GM19324 (cell line): ENCODE measurements around the gene LRIG3.
"Not testable (repeated sequence)": the region's sequence is repeated elsewhere in the genome, so short reads cannot be mapped to it uniquely, and the experiment has no call there.

Experiments used
- ATAC-seq: cut with Tn5 transposase; IDR thresholded peaks from one replicate; pipeline ENCODE4 v1.9.1; 2021; ENCODE audit warnings: mild to moderate bottlenecking, moderate library complexity; ENCODE audit not compliant: unreplicated experiment, low FRiP score

LRIG3 gene, protein sequence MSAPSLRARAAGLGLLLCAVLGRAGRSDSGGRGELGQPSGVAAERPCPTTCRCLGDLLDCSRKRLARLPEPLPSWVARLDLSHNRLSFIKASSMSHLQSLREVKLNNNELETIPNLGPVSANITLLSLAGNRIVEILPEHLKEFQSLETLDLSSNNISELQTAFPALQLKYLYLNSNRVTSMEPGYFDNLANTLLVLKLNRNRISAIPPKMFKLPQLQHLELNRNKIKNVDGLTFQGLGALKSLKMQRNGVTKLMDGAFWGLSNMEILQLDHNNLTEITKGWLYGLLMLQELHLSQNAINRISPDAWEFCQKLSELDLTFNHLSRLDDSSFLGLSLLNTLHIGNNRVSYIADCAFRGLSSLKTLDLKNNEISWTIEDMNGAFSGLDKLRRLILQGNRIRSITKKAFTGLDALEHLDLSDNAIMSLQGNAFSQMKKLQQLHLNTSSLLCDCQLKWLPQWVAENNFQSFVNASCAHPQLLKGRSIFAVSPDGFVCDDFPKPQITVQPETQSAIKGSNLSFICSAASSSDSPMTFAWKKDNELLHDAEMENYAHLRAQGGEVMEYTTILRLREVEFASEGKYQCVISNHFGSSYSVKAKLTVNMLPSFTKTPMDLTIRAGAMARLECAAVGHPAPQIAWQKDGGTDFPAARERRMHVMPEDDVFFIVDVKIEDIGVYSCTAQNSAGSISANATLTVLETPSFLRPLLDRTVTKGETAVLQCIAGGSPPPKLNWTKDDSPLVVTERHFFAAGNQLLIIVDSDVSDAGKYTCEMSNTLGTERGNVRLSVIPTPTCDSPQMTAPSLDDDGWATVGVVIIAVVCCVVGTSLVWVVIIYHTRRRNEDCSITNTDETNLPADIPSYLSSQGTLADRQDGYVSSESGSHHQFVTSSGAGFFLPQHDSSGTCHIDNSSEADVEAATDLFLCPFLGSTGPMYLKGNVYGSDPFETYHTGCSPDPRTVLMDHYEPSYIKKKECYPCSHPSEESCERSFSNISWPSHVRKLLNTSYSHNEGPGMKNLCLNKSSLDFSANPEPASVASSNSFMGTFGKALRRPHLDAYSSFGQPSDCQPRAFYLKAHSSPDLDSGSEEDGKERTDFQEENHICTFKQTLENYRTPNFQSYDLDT

GRCh38 chr12:58920102-58920960 is at the start of gene LRIG3:
TSS of gene LRIG3 (minus strand) at chr12:58920504. CDS start at chr12:58920235, 269 bp downstream.
- ATAC-seq, result peak; percentile 99

DNA sequence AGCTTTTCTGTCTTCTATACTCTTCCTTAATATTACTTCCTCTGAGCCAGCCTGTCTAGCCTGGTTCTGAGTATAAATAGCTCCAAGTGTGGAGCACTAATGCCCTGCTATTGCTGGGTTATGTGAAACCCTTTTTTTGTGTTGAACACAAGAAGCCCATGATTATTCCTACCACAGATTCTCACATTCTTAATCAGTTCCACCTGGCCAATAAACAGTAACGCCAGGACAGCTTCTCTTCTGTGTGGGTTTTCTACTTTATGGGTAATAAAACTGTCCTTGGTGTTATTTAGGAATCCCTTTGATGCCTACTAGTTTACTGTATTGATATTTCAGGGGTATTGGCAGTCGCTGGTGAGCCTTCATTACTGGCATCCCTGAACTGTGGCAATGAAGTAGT is 48.9 kb upstream of the LRIG3 start:
- no peak for ATAC-seq

- ATAC-seq, result no peak
Observed at GRCh38 chr12:58967561-58967960, 47.3 kb upstream of the LRIG3 start.

DNA sequence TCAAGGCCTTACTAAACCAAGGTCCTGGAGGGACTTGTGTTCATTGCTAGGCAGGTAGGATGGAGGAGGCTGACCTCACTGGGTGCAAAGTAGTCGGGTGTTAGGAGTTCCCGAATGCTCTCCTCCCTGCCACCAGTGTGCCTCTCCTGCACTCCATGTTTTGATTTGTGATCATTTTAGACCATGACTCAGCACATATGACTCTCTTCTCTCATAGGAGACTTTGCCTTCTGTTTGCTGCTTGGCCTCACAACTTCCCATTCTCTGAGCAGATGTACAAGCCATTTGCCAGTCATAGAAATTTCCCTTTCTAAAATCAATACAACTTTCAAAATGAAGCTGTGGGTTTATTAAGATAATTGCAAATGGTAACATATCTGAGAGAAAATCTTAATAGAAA is 46.6 kb upstream of the LRIG3 start:
- no peak for ATAC-seq

- no peak for ATAC-seq
Observed at GRCh38 chr12:58965568-58965967, 45.3 kb upstream of the LRIG3 start.

DNA sequence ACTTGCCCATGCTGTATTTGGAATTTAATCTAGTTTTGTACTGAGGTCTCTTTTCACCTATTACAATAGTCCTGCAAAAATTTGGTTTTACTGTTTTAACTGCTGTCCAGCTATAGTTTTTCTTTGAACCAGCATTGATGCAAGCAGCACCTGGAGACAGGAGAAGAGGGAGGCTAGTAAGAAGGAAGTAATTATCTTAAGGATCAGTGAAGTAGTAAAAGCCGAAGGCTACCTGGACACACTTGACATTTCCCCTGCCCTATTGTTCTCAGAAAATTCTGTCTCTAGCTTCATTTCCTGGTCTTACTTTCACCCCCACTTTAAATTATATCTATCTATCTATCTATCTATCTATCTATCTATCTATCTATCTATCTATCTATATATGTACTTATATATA is 43.5 kb upstream of the LRIG3 start:
- no peak for ATAC-seq

DNA sequence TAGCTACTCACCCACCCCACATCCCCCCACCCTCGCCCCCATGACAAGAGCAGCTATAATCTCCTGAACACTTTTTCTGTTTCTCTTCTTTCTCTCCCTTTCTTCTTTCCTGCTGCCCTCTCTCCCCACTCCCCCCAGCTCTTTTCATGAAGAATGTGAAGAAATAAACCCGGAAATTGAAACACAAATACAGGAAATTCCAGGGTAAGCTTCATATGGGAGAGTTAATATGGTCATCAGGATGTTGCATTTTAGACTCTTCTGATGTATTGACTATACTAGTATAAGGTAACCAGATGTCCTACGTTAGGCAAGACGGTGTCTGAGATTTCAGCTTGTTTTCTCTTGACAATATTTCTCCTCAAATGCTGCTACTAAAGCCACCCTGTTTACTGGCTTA is 41.6 kb upstream of the LRIG3 start:
- no peak for ATAC-seq

DNA sequence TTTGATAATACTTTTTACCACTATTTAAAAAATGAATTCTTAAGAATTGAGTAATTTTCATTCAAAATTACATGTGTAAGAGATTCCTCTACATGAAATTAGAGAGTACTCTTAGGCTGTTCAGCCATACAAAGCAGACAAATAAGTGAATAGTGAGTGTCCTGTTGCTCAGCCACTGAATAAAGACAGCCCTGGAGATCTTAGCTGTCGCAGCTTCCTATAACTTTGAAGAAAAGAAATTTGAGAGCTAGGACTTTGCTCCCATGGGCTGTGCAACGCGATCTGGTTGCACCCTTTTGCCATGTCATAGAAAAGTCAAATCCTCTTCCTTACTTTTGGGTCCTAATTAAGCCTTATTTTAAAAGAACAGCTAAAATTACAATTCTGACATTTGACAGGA is 40.9 kb upstream of the LRIG3 start:
- no peak for ATAC-seq

DNA sequence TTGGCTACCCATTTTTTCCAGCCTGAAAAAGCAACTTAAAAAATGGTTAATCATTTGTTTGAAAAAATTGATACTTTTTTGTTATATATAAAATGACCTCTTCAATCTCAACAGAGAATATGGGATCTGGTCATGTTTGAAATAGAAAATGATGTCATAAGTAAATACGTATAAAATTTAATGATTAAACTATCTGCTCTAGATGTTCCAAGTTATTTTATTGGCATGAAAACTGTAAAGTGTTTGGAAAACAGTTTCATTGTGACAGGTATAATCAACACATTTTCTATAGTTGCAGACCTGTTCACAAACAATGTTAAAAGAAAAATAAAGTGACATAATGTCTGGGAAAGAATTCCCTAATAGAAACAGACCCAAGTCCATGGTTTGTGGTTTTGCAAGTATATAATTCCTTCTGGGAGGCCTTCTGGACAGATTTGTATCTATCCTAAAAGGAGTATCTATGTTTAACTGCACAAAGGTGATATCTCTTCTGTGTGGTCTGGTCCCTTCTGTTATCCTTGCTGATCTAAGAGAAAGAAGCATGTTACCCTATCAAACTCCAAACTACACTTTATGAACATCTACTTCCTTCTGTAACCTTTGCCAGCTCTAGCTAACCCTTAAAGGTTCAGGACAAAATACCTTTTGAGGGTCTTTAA is 39.5 kb upstream of the LRIG3 start:
- no peak for ATAC-seq

DNA sequence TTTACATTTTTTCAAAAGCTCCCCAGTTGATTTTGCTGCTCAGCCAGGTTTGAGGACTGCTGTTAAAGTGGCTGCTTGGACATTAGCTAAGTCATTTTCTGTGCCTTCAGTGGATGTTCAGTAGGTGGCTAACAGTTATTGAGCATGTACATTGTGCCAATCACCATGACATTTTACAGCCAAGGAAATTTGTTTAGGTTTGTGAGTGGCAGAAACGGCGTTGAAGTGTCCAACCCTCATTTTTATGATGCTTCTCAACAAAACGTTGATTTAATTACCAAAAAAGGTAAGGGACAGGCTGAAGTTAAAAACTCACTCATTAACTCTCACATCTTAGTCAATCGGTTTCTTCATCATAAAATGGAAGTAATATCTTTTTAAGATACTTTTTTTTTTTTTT is 37.0 kb upstream of the LRIG3 start:
- no peak for ATAC-seq

- ATAC-seq, result no peak
Observed at GRCh38 chr12:58955849-58956248, 35.5 kb upstream of the LRIG3 start.

GRCh38 chr12:58954002-58954401 is 33.7 kb upstream of the LRIG3 start:
- ATAC-seq, result no peak

- ATAC-seq, result no peak
Observed at GRCh38 chr12:58950739-58951100, 30.4 kb upstream of the LRIG3 start.

GRCh38 chr12:58949954-58950738 is 29.8 kb upstream of the LRIG3 start:
- ATAC-seq, result not testable (repeated sequence)

- no peak for ATAC-seq
Observed at GRCh38 chr12:58943079-58943478, 22.8 kb upstream of the LRIG3 start.

DNA sequence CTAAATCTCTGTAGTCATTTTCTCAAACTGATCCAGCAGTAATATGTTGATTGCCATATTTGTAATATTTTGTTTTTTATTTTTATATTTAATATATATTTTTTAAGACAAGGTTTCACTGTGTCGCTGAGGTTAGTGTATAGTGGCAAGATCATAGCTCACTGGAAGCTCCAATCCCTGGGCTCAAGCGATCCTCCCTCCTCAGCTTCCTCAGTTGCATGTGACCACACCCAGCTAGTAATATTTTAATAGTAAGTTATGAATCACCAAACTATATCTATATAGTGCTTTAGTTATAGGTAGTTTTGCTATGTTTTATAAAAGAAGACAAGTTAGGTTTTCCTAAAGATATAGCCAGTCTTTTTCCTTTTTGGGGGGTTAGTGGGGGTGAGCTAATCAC is 22.0 kb upstream of the LRIG3 start:
- ATAC-seq, result no peak

GRCh38 chr12:58939399-58940100 is 19.2 kb upstream of the LRIG3 start:
- ATAC-seq, result no peak

- no peak for ATAC-seq
Observed at GRCh38 chr12:58938440-58938839, 18.1 kb upstream of the LRIG3 start.
